Measurements from ENCODE around the gene IL6ST.

Gene IL6ST

GRCh38 chr5:55926476-55926875 lies 68.3 kb downstream of the IL6ST start:
- no peak overlapping the region for H3K4me3 ChIP-seq (ENCODE audit: low read length)
- DNase-seq (ENCODE audit: low read depth, low spot score) = no peak

DNA sequence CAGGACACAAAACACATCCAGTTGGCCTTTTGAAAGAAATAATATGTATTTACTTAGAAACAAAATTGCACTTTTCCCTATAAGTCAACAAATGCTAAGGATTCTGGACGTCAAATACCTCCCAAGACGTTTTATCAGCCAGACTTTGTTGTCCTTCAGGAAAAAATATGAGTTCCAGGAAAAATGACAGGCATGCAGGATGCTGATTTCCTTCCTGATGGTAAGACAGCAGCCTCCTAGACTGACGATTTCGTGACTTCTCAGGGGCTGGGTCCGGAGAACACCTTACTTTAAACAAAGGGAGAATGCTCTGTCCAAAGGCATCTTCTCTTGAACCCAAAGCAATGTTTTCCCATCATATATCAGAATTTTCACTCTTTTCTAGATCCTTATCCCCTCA lies 69.1 kb downstream of the IL6ST start:
- no peak for DNase-seq (ENCODE audit: low read depth, low spot score)
- H3K4me3 ChIP-seq (ENCODE audit: low read length) = no peak overlapping the region

DNA sequence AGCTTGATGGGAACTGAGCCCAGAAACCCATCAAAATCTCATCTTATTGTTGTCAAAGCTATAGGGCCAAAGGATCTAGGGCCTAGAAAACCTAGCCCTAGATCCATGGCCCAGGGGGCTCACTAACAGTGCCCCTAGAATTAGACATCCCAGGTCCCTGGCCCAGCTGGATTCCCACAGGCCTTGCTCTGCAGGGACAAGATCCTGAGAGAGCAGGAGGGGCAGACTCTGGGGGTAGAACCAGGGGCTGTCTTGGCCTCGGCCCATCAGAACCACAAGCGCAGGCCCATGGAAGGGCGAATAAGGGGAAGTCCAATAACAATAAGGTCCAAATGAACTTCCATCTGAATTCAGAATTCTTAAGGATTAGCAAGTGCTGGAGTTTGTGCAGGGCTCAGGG lies 69.6 kb downstream of the IL6ST start:
- H3K4me3 ChIP-seq (ENCODE audit: low read length) = no peak overlapping the region
- DNase-seq (ENCODE audit: low read depth, low spot score) = no peak

GRCh38 chr5:55924744-55925143 lies 70.0 kb downstream of the IL6ST start:
- H3K4me3 ChIP-seq (ENCODE audit: low read length) = no peak overlapping the region
- no peak for DNase-seq (ENCODE audit: low read depth, low spot score)

GRCh38 chr5:55923865-55924500 lies 70.8 kb downstream of the IL6ST start:
- no peak overlapping the region for H3K4me3 ChIP-seq (ENCODE audit: low read length)
- DNase-seq (ENCODE audit: low read depth, low spot score) = no peak

DNA sequence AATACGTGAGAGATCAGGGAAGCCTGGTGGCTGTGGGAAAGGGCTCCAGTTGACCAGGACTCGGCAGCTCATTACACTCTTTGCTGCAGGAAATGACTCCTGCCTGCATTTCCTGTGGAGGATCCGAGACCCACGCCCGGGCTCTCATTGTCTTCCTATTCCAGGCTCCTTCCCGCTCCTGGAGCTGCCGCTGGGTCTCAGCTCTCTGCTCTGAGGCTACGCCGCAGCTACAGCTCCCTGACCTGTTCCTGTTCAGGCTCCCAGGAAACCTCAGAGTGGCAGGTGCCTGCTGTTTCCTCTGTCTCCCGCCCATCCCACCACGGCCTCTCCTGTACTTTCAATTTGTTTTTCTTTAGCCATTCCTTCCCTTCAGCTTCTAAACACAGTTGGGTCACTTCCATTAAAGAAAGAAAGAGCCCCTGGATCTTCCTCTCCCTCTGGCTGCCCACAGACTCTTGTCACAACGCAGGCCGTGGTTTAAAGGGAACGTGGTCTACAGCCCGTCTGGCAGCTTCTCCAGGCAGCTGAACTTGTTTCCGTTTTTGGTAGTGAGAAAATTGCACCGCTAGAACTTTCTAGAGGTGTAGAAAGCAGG lies 71.5 kb downstream of the IL6ST start:
- peak; percentile 33 for DNase-seq (ENCODE audit: low read depth, low spot score)
- H3K4me3 ChIP-seq (ENCODE audit: low read length) = peak overlapping the region; percentile 52

- no peak overlapping the region for H3K4me3 ChIP-seq (ENCODE audit: low read length)
- no peak for DNase-seq (ENCODE audit: low read depth, low spot score)
These were observed 73.1 kb downstream of the IL6ST start for GRCh38 chr5:55921617-55922016.

GRCh38 chr5:55920784-55921183 lies 74.0 kb downstream of the IL6ST start:
- no peak for DNase-seq (ENCODE audit: low read depth, low spot score)
- H3K4me3 ChIP-seq (ENCODE audit: low read length) = no peak overlapping the region

- H3K4me3 ChIP-seq (ENCODE audit: low read length) = no peak overlapping the region
- no peak for DNase-seq (ENCODE audit: low read depth, low spot score)
These were observed 75.1 kb downstream of the IL6ST start for GRCh38 chr5:55919625-55920024.

- DNase-seq (ENCODE audit: low read depth, low spot score) = no peak
- H3K4me3 ChIP-seq (ENCODE audit: low read length) = no peak overlapping the region
These were observed 76.4 kb downstream of the IL6ST start for GRCh38 chr5:55918087-55919035.

- H3K4me3 ChIP-seq (ENCODE audit: low read length) = no peak overlapping the region
- no peak for DNase-seq (ENCODE audit: low read depth, low spot score)
These were observed 77.2 kb downstream of the IL6ST start for GRCh38 chr5:55917402-55918086.

DNA sequence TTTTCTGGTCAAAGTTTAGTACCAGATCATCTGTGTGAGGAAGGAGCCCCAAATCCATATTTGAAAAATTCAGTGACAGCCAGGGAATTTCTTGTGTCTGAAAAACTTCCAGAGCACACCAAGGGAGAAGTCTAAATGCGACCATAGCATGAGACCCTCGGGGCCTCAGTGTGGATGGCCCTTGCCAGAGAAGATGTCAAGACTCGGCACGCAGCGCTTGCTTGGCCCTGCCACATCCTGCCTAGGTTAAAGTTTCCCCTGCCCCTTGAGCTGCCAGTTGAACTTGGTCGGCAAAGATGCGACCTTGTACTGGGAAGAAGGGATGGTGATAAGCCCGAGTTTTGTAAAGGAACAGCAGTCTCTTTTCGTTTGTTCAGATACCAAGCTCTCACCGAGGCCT lies 77.8 kb downstream of the IL6ST start:
- no peak for DNase-seq (ENCODE audit: low read depth, low spot score)

DNA sequence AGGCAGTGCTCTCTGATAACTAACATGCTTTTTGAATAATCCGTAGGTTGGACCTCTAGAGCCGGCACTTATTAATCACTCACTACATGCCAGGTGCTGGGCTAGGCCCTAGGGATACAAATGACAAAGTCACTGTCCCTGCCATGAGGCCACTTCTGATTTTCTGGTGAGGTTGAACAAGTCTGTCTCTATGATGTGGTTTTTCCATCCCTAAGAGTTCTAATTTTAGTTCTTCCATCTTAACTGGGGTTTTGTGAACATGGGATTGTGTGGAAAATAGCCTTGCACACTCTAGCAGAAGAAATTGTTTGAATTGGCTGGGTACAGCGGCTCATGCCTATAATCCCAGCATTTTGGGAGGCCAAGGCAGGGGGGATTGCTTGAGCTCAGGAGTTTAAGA lies 79.0 kb downstream of the IL6ST start:
- DNase-seq (ENCODE audit: low read depth, low spot score) = no peak
- H3K4me3 ChIP-seq (ENCODE audit: low read length) = no peak overlapping the region

More for the DNA sequence above, 77.8 kb downstream of the IL6ST start:
- H3K4me3 ChIP-seq (ENCODE audit: low read length) = no peak overlapping the region

GRCh38 chr5:55914971-55915370 lies 79.8 kb downstream of the IL6ST start:
- DNase-seq (ENCODE audit: low read depth, low spot score) = no peak
- H3K4me3 ChIP-seq (ENCODE audit: low read length) = no peak overlapping the region

GRCh38 chr5:55913466-55914413 lies 81.0 kb downstream of the IL6ST start:
- no peak overlapping the region for H3K4me3 ChIP-seq (ENCODE audit: low read length)
- DNase-seq (ENCODE audit: low read depth, low spot score) = no peak

GRCh38 chr5:55911784-55912653 lies 82.7 kb downstream of the IL6ST start:
- no peak for DNase-seq (ENCODE audit: low read depth, low spot score)

DNA sequence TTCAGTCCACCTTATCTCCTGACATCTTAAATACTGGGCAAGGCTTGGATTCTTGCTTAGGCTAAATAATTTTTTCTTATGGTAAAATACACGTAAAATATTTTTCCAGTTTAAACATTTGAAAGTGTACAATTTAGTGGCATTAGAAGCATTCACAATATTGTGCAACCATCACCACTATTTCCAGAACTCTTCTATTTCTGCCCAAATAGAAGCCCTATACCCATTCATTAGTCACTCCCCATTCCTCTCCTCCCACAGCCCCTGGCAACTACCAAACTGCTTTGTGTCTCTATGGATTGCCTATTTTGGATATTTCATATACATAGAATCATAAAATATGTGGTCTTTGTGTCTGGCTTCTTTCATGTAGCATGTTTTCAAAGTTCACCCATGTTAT lies 86.0 kb downstream of the IL6ST start:
- no peak overlapping the region for H3K4me3 ChIP-seq (ENCODE audit: low read length)
- DNase-seq (ENCODE audit: low read depth, low spot score) = no peak

More at GRCh38 chr5:55911784-55912653, 82.7 kb downstream of the IL6ST start:
- H3K4me3 ChIP-seq (ENCODE audit: low read length) = no peak overlapping the region

DNA sequence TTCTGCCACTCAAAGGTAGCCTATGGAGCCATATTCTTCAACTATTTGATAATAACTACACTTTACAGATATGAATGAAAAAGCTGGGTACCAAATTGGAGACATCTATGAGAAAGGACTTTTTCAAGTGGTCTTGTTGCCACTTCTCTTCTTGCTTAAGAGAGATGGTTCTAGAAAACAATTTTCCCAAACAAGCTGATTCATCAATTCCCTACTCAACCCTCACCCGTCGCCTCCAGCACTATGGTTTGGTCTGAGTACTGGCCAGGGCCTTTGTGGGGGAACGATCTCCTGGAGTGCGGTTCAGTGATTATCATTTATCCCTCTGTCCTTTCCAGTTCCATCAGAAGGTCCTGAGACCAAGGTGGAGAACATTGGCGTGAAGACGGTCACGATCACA lies 86.8 kb downstream of the IL6ST start:
- DNase-seq (ENCODE audit: low read depth, low spot score) = no peak
- no peak overlapping the region for H3K4me3 ChIP-seq (ENCODE audit: low read length)

All from Jurkat, Clone E6-1 (cell line).